Measurements from ENCODE around the gene KRTAP25-1.

GRCh38 chr21:30269803-30270530 is 19.3 kb downstream of the KRTAP25-1 start:
- TF ChIP-seq CTCF (IDR thresholded peaks at IDR 0.05; ENCODE audit: poor library complexity, severe bottlenecking) (no peak), EZH2 (IDR thresholded peaks at IDR 0.05; ENCODE audit: borderline replicate concordance, insufficient read depth, low read length, poor library complexity, severe bottlenecking) (no peak), TAF1 (IDR thresholded peaks at IDR 0.05; ENCODE audit: low read depth) (no peak), POLR2AphosphoS5 (IDR thresholded peaks at IDR 0.05) (no peak), SMC3 (conservative IDR thresholded peaks at IDR 0.05; ENCODE audit: poor library complexity) (no peak), RAD21 (conservative IDR thresholded peaks at IDR 0.05) (no peak)
